HG03280 (cell line): ENCODE measurements around the gene C2orf81.
"Not testable (repeated sequence)": the region's sequence is repeated elsewhere in the genome, so short reads cannot be mapped to it uniquely, and the experiment has no call there.

Source experiments
- ATAC-seq: cut with Tn5 transposase; IDR thresholded peaks from one replicate; pipeline ENCODE4 v1.9.1; 2021; ENCODE audit warnings: mild to moderate bottlenecking, moderate library complexity; ENCODE audit not compliant: unreplicated experiment

C2orf81 gene

GRCh38 chr2:74444498-74445318, 23.3 kb upstream of the C2orf81 start:
- no peak for ATAC-seq

DNA sequence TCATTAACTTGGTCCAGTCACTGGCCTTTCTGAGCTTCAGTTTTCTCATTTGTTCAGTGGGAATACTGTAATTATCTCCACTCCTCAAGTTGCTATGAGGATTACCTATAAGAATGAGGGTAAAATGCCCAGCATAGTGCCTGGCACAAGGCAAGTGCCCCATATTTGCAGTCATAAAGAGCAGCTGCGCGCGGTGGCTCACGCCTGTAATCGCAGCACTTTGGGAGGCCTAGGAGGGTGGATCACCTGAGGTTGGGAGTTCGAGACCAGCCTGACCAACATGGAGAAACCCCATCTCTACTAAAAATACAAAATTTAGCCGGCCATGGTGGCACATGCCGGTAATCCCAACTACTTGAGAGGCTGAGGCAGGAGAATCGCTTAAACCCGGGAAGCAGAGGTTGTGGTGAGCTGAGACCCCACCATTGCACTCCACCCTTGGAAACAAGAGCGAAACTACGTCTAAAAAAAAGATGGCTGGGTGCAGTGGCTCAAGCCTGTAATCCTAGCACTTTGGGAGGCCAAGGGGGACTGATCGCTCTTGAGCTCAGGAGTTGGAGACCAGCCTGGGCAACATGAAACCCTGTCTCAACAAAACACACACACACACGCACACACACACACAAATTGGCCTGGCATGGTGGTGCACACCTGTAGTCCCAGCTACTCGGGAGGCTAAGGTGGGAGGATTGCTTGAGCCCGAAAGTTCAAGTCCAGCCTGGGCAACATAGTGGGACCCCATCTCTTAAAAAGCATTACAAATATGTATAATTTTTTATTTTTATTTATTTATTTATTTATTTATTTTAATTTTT, 21.3 kb upstream of the C2orf81 start:
- ATAC-seq: not testable (repeated sequence)

DNA sequence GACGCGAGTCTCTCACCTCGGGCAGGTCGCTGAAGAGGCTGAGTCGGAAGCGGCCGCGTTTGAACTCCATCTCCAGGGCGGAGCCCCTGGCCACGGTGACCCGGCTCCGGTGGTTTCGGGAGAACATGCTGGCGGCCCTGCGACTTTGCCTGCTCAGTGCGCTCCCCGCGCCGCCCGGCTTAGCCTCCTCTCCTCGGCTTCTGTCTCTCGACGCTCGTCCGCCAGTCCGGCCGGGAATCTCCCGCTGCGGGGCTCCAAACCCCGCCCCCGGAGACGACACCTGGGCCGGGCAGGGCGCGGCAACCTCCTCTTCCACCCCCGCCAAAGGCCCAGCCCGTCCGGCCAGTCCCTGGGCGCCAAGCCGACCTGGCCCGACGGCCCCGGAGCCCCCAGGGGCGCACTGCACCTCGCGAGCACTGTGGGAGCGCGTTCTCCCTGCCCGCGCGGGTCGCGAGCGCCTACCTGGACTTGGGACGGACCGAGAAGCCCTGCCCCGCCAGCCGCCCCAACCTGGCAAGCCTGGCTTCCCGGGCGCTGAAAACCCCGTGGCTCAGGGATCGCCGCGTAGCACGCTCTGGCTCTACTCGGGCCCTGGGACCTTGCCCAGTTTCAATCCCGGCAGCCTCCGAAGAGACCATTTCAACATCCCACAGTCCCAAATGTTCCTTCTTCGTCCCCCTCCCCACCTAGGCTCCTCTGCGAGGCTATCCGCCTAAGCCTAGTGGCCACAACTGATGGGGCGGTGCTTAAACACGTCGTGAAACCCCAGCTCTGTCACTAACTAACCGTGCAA, 20.5 kb upstream of the C2orf81 start, which contains the start of gene RTKN:
Gene RTKN, minus strand, starts transcription at position 248 of the 793 bp plus-strand sequence. Its CDS starts 121 bp downstream, at position 127.
- ATAC-seq: no peak

GRCh38 chr2:74441170-74441689, 19.8 kb upstream of the C2orf81 start:
- no peak for ATAC-seq

GRCh38 chr2:74440378-74441169, 19.2 kb upstream of the C2orf81 start:
- peak; percentile 67 for ATAC-seq

- ATAC-seq: no peak
These were observed 18.5 kb upstream of the C2orf81 start for GRCh38 chr2:74439803-74440377.

DNA sequence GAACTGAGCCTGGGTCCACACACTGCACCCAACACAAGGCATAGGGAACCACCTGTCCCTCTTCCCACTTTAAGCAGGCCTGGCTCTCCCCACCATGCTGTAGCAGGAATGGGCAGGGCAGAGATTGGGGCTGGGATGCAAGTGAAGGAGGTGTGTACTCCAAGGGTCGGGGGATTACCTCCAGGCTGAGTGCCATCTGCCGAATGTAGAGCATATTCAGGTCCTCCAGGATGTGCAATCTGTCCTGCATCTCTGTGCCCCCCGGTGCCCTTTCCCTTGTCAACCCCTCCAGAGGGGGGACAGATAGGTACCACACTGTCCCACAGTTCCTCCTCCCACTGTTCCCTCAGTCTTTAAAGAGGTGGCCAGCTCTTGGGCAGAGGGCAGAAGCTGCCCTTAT, 18.0 kb upstream of the C2orf81 start:
- ATAC-seq: no peak

GRCh38 chr2:74438248-74438647, 16.8 kb upstream of the C2orf81 start:
- ATAC-seq: no peak

GRCh38 chr2:74436848-74437695, 15.7 kb upstream of the C2orf81 start:
- no peak for ATAC-seq

GRCh38 chr2:74436111-74436805, 14.8 kb upstream of the C2orf81 start:
- no peak for ATAC-seq

DNA sequence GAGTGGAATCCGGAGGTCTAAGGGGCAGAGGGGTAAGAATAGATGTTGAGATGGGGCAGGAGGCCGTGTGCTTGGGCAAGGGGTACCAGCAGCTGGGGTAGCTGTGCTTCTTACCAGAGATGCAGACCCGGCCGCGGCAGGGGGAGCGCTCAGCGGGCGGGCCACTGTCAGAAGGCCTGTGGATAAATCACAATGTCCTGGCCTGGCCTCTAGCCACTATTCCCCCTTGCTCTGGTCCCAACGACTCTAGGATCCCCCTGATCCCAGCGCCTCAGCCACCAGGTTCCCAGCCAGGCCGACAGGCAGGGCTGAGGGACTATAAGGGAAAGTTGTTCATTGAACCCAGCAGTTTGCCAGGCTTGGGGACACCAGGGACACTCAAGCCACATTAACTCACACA, 9.1 kb upstream of the C2orf81 start:
- no peak for ATAC-seq

GRCh38 chr2:74429487-74430451, 8.3 kb upstream of the C2orf81 start:
- no peak for ATAC-seq

GRCh38 chr2:74428675-74429074, 7.3 kb upstream of the C2orf81 start:
- ATAC-seq: no peak

DNA sequence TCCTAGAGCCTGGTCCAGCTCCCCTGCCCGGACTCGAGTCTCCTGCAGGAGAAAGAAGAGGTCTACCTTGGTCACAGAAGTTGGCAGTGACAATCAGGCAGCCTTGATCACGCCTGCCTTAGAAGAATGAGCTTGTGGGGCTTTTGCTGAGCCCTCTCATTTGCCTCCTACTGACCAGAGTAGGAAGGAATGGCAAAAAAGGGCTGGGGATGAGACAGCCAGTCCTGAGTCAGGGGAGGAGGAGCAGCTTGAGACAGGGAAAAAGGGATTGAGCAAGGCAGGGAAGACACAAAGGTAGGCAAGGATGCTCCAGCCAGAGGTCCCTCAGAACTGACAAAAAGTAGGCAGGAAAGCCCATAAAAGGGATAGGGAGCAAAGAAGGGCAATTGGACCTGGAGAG, 6.1 kb upstream of the C2orf81 start:
- ATAC-seq: no peak

DNA sequence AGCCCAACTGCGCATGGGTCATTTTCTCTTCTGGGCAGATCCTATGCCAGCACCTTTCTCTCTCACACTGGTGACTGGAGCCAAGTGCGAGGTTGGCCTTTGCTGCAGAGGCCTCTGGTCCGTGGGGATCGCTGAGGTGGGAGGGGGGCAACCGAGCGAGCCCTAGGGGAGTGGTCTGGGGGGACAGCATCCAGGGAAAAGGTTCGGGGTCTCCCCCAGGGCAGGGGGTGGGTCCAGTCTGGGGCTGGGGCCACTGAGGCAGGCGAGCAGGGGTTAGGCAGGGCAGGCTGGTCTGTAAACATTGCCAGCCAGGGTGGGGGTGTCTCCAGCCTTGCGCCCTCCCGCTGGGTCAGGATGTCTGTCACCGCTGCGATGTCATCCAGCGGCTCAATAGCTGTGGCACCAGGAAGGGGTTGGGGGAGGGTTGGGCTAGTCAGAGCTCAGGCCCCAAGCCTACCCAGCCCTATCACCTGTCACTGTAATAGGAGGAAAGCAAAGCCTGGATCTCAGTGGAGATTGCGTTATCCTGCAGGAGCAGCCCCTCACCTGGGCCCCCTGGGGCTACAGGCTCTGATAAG, 4.9 kb upstream of the C2orf81 start:
- no peak for ATAC-seq

- ATAC-seq: no peak
These were observed 4.1 kb upstream of the C2orf81 start for GRCh38 chr2:74425523-74425922.

DNA sequence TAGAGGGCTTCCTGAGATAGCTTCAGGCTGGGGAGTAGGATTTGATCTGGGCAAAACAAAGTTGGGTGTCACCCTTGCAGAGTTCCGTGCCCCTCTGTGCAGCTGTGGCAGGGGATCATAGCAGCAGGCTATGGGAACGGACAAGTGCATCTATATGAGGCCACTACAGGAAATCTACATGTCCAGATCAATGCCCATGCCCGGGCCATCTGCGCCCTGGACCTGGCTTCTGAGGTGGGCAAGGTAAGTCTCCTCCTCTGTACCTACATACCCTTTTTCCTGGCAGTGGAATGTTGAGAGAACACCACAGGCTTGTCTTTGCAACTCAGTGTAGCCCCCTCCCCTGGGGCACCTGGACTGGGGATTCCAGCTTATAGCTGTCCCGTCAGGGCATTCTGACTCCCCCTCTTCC, 3.6 kb upstream of the C2orf81 start:
- no peak for ATAC-seq
